ENCODE measurements around the gene SNORC.

DNA sequence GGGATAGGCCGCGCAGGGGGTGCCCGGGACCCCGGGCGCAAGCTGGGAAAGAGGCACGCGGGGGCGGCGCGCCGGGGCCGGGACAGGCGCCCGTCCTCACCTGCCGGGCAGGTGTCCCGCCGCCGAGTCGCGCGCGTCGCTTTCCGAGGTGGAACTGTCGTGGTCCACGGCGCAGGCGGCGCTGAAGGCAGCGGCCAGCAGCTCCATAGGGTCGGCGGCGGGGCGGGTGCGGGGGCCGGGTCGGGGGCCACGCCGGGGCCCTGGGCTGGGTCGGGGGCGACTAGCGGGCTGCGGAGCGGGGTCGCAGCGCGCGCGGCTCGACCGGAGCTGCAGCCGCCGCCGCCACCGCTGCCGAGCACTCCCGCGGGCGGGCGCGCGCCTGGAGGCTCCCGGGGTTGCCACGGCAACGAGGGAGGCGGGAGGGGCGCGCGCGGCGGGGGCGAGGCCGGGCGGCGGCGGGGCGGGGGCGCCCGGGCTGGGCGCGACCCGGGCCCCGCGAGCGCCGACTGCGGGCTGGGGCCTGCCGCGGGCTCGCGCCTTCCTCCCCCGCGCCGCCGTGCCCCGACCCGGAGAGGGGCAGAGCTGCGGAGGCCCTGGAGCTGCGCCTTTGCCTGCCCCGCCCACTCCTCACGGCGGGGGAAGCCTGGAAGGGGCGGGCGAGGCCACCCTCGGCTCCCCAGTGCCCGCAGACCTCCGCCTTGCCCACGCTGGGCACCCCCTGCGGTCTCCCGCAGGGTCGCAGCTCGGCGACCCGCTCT is 57.9 kb downstream of the SNORC start:
- TF ChIP-seq EZH2 (IDR thresholded peaks at IDR 0.05) (no peak), POLR2AphosphoS5 (IDR thresholded peaks at IDR 0.05; ENCODE audit: borderline replicate concordance, low read depth, low read length) (no peak), FOXP2 (optimal IDR thresholded peaks at IDR 0.05; ENCODE audit: control extremely low read depth, extremely low read length, insufficient read depth) (no peak)
